ACHN (cell line): ENCODE measurements around the gene B3GNT8.
"Not testable (repeated sequence)": the region's sequence is repeated elsewhere in the genome, so short reads cannot be mapped to it uniquely, and the experiment has no call there.

Source experiments
- DNase-seq: peaks from one replicate; pipeline ENCODE4 v3.0.0-alpha.2; 2015
- in situ Hi-C: cut with HindIII; loops from 2 replicates; pipeline ENCODE4 v1.10.0; 2017; ENCODE audit warnings: low sequenced_read_pairs, low pct_ligation_motif_present, low pct_unique_long_range_greater_than_20kb

Gene B3GNT8

GRCh38 chr19:41421973-41422372 is 5.2 kb downstream of the B3GNT8 start:
- DNase-seq: no peak
- in situ Hi-C loops: no loop called here

GRCh38 chr19:41421314-41421713 is 5.9 kb downstream of the B3GNT8 start:
- in situ Hi-C loops: no loop called here
- DNase-seq: no peak

GRCh38 chr19:41420101-41420880 is 6.9 kb downstream of the B3GNT8 start:
- no peak for DNase-seq
- in situ Hi-C loops: no loop called here

- in situ Hi-C loops: no loop called here
- no peak for DNase-seq
Observed at GRCh38 chr19:41416194-41416674, 10.9 kb downstream of the B3GNT8 start.

- in situ Hi-C loops: no loop called here
- DNase-seq: no peak
Observed at GRCh38 chr19:41415154-41415571, 12.0 kb downstream of the B3GNT8 start.

GRCh38 chr19:41414461-41414860 is 12.7 kb downstream of the B3GNT8 start:
- in situ Hi-C loops: no loop called here
- DNase-seq: no peak

- in situ Hi-C loops: no loop called here
- DNase-seq: no peak
Observed at GRCh38 chr19:41413947-41414346, 13.2 kb downstream of the B3GNT8 start.

- in situ Hi-C loops: no loop called here
Observed at GRCh38 chr19:41412953-41413352, 14.2 kb downstream of the B3GNT8 start.

GRCh38 chr19:41411968-41412265 is 15.3 kb downstream of the B3GNT8 start:
- no peak for DNase-seq
- in situ Hi-C loops: no loop called here

More at GRCh38 chr19:41412953-41413352, 14.2 kb downstream of the B3GNT8 start:
- DNase-seq: no peak

GRCh38 chr19:41411100-41411967 is 15.8 kb downstream of the B3GNT8 start:
- DNase-seq: no peak
- in situ Hi-C loops: no loop called here

- no peak for DNase-seq
- in situ Hi-C loops: no loop called here
Observed at GRCh38 chr19:41410336-41411054, 16.7 kb downstream of the B3GNT8 start.

GRCh38 chr19:41409288-41409687 is 17.9 kb downstream of the B3GNT8 start:
- DNase-seq: peak; percentile 67
- in situ Hi-C loops: no loop called here

- DNase-seq, in situ Hi-C loops: not testable (repeated sequence)
Observed at GRCh38 chr19:41408846-41409245, 18.3 kb downstream of the B3GNT8 start.

GRCh38 chr19:41408256-41408655 is 18.9 kb downstream of the B3GNT8 start:
- DNase-seq: no peak
- in situ Hi-C loops: no loop called here

- in situ Hi-C loops: no loop called here
- no peak for DNase-seq
Observed at GRCh38 chr19:41407271-41407670, 19.9 kb downstream of the B3GNT8 start.

GRCh38 chr19:41405776-41406175 is 21.4 kb downstream of the B3GNT8 start:
- in situ Hi-C loops: no loop called here
- no peak for DNase-seq

GRCh38 chr19:41403181-41403970 is 23.8 kb downstream of the B3GNT8 start:
- in situ Hi-C loops: no loop called here
- no peak for DNase-seq

- DNase-seq: no peak
- in situ Hi-C loops: no loop called here
Observed at GRCh38 chr19:41402010-41402409, 25.2 kb downstream of the B3GNT8 start.
